ENCODE measurements around the gene CPEB2.

DNA sequence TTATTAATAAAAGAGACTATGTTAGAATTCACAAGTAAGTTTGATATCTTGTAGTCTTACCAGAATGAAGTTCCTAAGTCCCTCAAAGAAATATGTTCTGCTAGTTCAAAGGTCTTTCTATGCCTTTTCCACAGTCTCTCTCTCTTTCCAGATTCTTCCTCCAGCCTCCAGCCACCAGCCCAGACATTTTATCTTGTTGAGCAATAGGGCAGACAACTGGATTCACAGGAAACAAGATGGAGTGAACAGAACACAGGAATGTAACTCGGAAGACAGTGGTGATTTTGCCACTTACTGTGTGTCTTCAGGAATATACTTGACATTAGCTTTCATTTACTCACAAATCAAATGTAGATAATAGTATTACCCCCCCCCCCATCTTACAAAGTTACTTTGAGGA, 17.1 kb upstream of the CPEB2 start:
- no peak for TF ChIP-seq CTCF (IDR thresholded peaks at IDR 0.05)
- TF ChIP-seq POLR2A (IDR thresholded peaks at IDR 0.05), result no peak
